ENCODE results near the gene ACIN1. TPM values are rescaled to one million over a fixed set of nuclear protein-coding genes. Genes with fewer than 3 reads are reported as not detected.
A peak's percentile ranks its signal among the peaks of the same experiment; 100 is the strongest.

The ACIN1 gene
- total and polyA plus RNA-seq, 9 of the 15 experiments (the other 6 are each of a cell fraction or from before 2014, with no cell fraction given) = 5.0 to 196 (median 129) TPM

GRCh38 chr14:23057757-23058653 lies 36.9 kb downstream of the ACIN1 start (continued):
- TF ChIP-seq RERE (CRISPR knock-in tag; IDR thresholded peaks at IDR 0.05; ENCODE audit: borderline replicate concordance) = 0 out of 2 replicates have a peak, but pooled peaks have one; percentile 61
- TF ChIP-seq SAFB (IDR thresholded peaks at IDR 0.05; ENCODE audit: borderline replicate concordance, low read depth, low read length) = no peak
- TF ChIP-seq ZEB2 (IDR thresholded peaks at IDR 0.05) = 0 out of 2 replicates have a peak, but pooled peaks have one; percentile 41
- no peak for TF ChIP-seq IFI16 (CRISPR knock-in tag; IDR thresholded peaks at IDR 0.05)
- TF ChIP-seq BHLHE40 (IDR thresholded peaks at IDR 0.05; ENCODE audit: low read length) = peak; percentile 94
- TF ChIP-seq ZFX (CRISPR knock-in tag; IDR thresholded peaks at IDR 0.05) = peak; percentile 63
- TF ChIP-seq ATF7 (IDR thresholded peaks at IDR 0.05) = peak; percentile 52
- peak; percentile 50; the same call in 1 of the 2 replicates for TF ChIP-seq ZBTB7A (IDR thresholded peaks at IDR 0.05; ENCODE audit: borderline replicate concordance, control insufficient read depth, low read depth, low read length)
- peak; percentile 68; the same call in 1 of the 2 replicates for TF ChIP-seq ZBTB33 (CRISPR knock-in tag; IDR thresholded peaks at IDR 0.05)
- peak in 2 of 3 experiments; percentile 48 for TF ChIP-seq YY1 (IDR thresholded peaks at IDR 0.05; ENCODE audit: borderline replicate concordance in 1 of 3, control insufficient read depth in 1 of 3, extremely low read depth in 1 of 3, insufficient read depth in 3 of 3, insufficient read length in 1 of 3, insufficient replicate concordance in 2 of 3, low read depth in 1 of 3, low read length in 2 of 3)
- peak; percentile 50 for TF ChIP-seq JUND (IDR thresholded peaks at IDR 0.05; ENCODE audit: borderline replicate concordance, low read depth, low read length)
- TF ChIP-seq JUND (tag; IDR thresholded peaks at IDR 0.05; ENCODE audit: borderline replicate concordance, low read depth, low read length) = no peak
- TF ChIP-seq MLLT1 (IDR thresholded peaks at IDR 0.05) = 0 out of 4 replicates have a peak, but pooled peaks of 1 of the 2 experiments have one; percentile 28
- no peak for TF ChIP-seq HMBOX1 (IDR thresholded peaks at IDR 0.05)
- TF ChIP-seq RAD21 (CRISPR knock-in tag; conservative IDR thresholded peaks at IDR 0.05 in 1 of 2, IDR thresholded peaks at IDR 0.05 in 1 of 2) = peak; percentile 85 to 89

Data from K562 (cell line).